Hematopoietic multipotent progenitor cell treated with erythropoietin and hydrocortisone succinate and interleukin-3 and kit ligand, for 15 days (in vitro differentiated cells): ENCODE measurements around the gene DLEC1.
"Not testable (repeated sequence)": the region's sequence is repeated elsewhere in the genome, so short reads cannot be mapped to it uniquely, and the experiment has no call there.

Experiments used
- DNase-seq: peaks from one replicate; pipeline ENCODE4 v3.0.0-alpha.2; 2015; ENCODE audit warnings: low spot score

DLEC1 gene

GRCh38 chr3:38121451-38121831, 82.4 kb downstream of the DLEC1 start:
- DNase-seq: no peak

DNA sequence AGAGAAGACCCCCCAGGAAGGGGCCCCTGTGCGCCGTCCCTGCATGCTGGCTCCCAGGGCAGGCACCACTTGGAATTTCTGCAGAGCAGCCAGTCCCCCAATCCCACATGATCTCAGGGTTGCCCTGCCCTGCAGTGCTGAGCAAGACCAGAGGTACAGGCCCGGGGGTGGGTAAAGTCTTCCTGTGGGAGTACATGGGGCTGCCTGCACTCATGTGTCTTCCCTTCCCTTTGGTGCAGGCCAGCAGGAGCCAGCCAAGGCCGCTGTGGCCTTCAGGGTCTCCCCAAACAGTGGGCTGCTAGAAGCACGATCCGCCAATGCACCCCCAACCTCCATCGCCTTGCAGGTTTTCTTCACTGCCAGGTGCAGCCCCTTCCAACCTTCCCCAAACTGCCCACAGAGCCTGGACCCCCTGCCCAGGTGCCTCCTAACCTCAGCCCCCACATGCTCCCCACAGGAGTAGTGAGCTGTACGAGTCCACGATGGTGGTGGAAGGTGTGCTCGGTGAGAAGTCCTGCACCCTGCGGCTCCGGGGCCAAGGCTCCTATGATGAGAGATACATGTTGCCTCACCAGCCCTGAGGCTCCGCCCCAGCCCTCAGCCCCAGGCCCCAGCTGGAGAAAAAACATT, 82.9 kb downstream of the DLEC1 start:
- no peak for DNase-seq

DNA sequence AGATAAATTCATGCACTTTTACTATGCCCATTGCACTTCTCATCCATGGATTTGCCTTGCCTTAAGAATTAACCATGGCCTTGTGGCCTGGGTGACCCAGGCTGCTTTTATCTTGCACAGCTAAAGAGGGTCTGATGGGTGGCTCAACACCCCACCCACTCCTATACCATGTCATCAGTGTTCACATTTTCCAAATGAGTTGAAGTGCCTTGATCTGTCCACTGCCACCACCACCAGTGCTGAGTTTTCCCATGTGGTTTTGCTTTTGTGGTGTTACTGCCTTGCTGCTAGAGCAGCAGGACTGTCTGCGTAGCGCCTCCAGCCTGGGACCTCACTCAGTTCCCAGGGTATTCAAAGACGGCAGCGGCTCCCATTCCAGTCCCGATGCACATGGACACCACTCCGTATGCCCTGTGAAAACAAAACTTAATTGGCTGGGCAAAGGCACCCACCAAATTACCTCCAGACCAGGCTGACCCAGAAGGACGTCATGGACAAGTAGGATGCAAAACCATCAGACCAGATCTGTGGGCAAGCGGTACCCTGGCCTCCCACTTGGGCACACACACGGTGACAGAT, 83.8 kb downstream of the DLEC1 start:
- no peak for DNase-seq

DNA sequence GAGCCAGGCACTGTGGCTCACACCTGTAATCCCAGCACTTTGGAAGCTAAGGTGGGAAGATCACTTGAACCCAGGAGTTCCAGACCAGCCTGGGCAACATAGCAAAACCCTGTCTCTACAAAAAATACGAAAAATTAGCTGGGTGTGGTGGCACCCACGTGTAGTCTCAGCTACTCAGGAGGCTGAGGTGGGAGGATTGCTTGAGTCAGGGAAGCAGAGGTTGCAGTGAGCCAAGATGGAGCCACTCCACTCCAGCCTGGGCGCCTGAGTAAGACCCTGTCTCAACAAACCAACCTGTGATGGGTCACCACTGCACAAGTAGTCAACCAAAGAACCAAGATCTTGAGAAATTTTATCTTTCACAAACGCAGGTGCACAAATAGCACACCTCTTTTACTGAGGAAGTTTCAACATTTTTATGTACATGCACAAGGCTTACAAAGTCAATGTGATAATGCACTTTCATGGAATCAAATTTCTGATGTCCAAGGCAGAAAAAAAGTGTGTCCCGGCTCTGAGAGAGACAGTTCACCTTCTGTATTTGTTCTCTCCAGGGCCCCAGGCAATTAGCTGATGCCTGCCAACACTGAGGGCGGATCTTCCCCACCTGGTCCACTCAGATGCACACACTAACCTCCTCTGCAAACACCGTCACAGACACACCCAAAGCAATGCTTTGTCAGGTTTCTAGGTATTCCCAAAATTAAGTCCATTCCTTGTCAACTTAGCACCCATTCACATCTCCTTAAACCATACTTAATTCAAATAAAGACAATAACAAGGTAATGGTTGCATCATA, 85.5 kb downstream of the DLEC1 start:
- DNase-seq: no peak

- DNase-seq: no peak
These were observed 86.5 kb downstream of the DLEC1 start for GRCh38 chr3:38125305-38126120.

- DNase-seq: no peak
These were observed 87.3 kb downstream of the DLEC1 start for GRCh38 chr3:38126121-38126892.

- DNase-seq: no peak
These were observed 88.7 kb downstream of the DLEC1 start for GRCh38 chr3:38127611-38128302.

DNA sequence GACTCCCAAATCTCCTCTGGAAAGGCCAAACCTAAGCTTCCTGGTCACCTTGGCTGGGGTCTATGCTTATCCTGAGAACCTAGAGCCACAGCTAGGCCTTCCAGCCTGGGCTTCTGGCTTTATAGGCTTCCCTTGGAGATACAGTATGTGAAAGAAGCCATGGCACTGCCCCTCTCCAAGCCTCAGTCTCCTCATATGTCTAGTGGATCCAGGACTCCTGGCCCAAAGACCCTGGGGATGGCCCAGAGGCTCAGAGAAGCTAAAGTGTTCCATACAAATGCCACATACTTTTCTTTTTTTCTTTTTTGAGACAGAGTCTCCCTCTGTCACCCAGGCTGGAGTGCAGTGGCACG, 89.3 kb downstream of the DLEC1 start:
- no peak for DNase-seq

DNA sequence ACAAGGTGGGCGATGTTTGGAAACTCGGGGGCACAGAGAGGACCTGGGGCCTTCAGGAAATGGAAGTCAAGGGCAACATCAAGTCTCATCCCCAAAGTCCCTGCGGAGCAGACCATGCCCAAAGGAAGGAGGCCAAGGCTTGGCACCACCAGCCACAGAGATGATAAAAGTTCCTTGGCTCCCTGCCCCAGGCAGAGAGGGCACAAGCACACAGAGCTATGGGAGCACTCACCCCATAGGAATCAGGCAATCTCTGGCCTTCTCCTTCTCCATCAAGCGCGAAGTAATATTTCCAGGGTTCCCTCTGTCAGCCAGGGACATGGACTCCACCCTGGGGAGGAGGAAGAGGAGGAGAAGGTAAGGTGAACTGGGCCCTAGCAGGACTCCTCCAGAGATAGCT, 90.0 kb downstream of the DLEC1 start:
- no peak for DNase-seq

DNA sequence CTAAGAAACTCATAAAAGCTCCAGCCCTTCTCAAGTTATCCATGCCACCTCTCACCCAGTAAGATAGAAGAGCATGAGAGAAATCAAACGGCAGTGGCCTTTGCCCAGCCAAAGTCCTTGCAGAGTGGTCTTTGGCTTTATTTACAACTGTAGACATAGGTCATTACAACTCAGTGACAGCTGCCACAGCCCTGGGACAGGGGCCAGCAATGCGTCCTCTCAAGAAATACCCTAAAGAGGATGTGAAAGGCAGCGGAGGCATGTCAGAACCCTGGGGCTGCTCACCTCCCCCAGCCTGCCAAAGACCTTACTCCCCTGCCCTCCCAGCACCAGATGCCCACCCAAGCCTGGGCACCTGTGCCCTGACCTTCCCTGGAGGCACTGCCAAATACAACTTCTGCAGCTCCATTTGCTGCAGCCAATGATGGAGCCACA, 91.6 kb downstream of the DLEC1 start:
- DNase-seq: no peak

DNA sequence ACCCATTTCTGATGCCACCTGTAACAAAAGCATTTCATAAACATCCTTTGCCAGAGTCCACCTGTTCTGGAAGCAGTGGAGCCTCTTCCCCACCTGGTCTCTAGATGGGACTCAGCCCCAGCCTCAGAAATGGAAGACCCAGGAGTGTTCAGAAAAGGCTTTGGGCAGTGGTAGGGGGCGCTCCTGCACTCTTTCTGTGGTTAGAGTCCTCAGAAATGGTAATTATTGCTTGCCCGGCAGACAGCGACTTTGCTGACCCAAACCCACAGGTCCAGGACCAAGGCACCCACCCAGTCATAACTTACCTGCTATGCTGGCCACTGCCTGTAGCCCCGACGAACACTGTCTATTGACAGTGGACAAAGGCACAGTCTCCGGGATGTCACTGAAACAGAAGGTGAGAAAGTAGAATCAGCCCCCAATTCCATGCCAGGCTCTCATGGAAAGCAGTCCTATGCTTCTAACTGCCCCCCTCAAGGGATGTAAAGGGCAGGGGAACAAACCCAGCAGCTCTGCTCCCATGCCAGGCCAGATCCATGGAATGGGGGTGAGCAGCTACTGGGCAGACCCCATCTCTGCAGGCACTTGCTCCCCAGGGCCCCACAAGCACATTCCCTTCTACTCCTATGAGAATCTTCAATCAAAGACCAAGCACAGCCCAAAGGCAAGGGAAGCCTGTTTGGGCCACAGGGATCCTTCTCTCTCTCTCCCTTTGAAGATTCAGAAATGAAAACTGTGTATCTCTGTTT, 92.8 kb downstream of the DLEC1 start:
- DNase-seq: peak; percentile 52

GRCh38 chr3:38133209-38133556, 94.2 kb downstream of the DLEC1 start:
- DNase-seq: no peak

DNA sequence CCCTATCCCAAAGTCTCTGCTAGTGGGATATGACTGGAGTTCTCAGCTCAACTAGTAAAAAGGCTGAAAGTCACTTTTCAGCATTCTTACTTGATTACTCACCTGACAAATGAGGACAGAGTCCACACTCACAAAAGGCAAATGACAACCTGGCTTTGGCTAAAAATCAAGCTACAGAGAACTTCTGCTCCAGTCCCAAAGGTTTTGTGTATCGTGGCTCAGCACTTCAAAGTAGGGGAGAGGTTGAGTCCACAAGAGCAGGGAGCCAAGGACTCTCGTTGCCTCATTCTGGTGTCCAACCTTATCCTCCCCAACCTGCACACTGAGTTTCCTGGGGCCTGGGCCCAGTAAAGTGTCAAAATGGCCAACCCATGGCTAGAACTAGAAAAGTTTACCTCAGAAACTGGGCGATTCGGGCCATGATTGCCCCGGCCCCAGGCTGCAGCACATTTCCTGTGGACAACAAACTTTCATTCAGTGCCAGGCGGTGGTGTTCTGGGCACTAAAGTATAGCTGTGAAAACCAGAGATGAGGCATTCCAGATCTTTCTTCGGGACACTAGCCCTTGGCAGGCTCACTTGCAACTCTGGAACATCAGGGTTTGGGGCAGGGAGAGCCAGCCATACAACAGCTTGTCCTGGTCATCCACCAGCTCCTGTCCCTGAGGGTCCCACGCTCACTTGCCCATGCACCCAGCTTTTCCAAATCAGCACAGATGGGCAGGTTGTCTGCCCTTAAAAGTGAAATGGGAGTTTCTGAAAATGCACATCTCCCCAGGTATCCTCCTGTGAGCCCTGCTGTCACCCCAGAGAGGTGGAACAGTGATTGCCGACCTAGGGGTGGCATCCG, 94.8 kb downstream of the DLEC1 start:
- no peak for DNase-seq

DNA sequence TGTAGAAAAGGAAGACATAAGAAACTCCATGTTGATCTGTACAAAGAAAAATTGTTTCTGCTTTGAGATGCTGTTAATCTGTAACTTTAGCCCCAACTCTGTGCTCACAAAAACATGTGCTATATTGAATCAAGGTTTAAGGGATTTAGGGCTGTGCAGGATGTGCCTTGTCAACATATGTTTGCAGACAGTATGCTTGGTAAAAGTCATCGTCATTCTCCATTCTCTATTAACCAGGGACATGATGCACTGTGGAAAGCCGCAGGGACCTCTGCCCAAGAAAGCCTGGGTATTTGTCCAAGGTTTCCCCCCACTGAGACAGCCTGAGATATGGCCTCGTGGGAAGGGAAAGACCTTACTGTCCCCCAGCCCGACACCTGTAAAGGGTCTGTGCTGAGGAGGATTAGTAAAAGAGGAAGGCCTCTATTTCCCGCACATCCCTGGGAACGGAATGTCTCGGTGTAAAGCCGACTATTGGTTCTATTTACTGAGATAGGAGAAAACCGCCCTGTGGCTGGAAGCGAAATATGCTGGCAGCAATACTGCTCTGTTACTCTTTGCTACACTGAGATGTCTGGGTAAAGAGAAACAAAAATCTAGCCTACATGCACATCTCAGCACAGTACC, 95.6 kb downstream of the DLEC1 start:
- DNase-seq: not testable (repeated sequence)

- DNase-seq: not testable (repeated sequence)
These were observed 96.7 kb downstream of the DLEC1 start for GRCh38 chr3:38135621-38136277.

- peak; percentile 11 for DNase-seq
These were observed 97.4 kb downstream of the DLEC1 start for GRCh38 chr3:38136393-38136776.

GRCh38 chr3:38136777-38137614, 98.0 kb downstream of the DLEC1 start, which contains the start of gene ACAA1:
Gene ACAA1, minus strand, starts transcription at chr3:38137127. Its CDS starts 92 bp downstream, at chr3:38137035.
- peak; percentile 99 for DNase-seq
